Mucosa of descending colon (tissue), 3 donors: ENCODE measurements around the gene PLEKHA5. TPM values are rescaled to one million over a fixed set of nuclear protein-coding genes. Genes with fewer than 3 reads are reported as not detected.

Experiments
- ATAC-seq: fragments of 200-7000 bp; cut with Tn5 transposase; one replicate; pipeline ENCODE4 v1.9.1; 2020; ENCODE audit warnings: mild to moderate bottlenecking, moderate library complexity
- DNase-seq, 3 donors: peaks; one replicate each; pipeline ENCODE4 v3.0.0-alpha.2; 2020
- H3K36me3 ChIP-seq: fragments of 200-600 bp; one replicate; pipeline ENCODE4 v1.8.0; 2021; ENCODE audit warnings: low read depth, mild to moderate bottlenecking
- H3K4me1 ChIP-seq: fragments of 200-600 bp; one replicate; pipeline ENCODE4 v1.8.0; 2021; ENCODE audit warnings: low read depth, mild to moderate bottlenecking
- H3K4me3 ChIP-seq: fragments of 200-600 bp; one replicate; pipeline ENCODE4 v1.8.0; 2021; ENCODE audit warnings: mild to moderate bottlenecking
- H3K9me3 ChIP-seq: fragments of 200-600 bp; one replicate; pipeline ENCODE4 v1.8.0; 2021; ENCODE audit warnings: mild to moderate bottlenecking
- intact Hi-C, 2 donors: fragments of 100-400 bp; cut with DNase I in 1 of 2; cut with micrococcal nuclease in 1 of 2; formaldehyde crosslinking; loops; one replicate each; pipeline versions ENCODE4 v1.11.0 to v1.11.1; 2022; cut with DNase I, micrococcal nuclease
- total RNA-seq, 3 donors: library from RNA; stranded (reverse); fragmentation: NEBNext Ultra II Directional in 2 of 3; extraction: Animal tissue kit (Norgen Biotek cat#: 25700) in 2 of 3; gene quantifications; one replicate each; pipeline versions ENCODE4 v1.2.1 to v1.2.4, GENCODE V29; 2021 to 2023
- TF ChIP-seq, protein P1 (sequence below): fragments of 200-600 bp; IDR thresholded peaks from one replicate; pipeline ENCODE4 v1.8.0; 2022; ENCODE audit warnings: antibody characterized with exemption, mild to moderate bottlenecking
- donor health status: DM: no; HTN: no; CAD: no; lungs with moderate emphysema.
- donor health status: DM: no; HTN: no; CAD: no.
- donor health status: DM: no; HTN: yes; CAD: no.

Gene PLEKHA5
- total RNA-seq, 3 donors from 2014 or later, result 29.6 to 47.9 (median 36.5) TPM

- ATAC-seq (no peak), DNase-seq (no peak)
- intact Hi-C loops, result no loop called here
- Histone ChIP-seq H3K36me3 (no peaks in the 10 kb centered on the region), H3K4me1 (no peaks in the 10 kb centered on the region), H3K4me3 (no peak overlapping the region), H3K9me3 (no peaks in the 10 kb centered on the region)
- TF ChIP-seq, protein P1, sequence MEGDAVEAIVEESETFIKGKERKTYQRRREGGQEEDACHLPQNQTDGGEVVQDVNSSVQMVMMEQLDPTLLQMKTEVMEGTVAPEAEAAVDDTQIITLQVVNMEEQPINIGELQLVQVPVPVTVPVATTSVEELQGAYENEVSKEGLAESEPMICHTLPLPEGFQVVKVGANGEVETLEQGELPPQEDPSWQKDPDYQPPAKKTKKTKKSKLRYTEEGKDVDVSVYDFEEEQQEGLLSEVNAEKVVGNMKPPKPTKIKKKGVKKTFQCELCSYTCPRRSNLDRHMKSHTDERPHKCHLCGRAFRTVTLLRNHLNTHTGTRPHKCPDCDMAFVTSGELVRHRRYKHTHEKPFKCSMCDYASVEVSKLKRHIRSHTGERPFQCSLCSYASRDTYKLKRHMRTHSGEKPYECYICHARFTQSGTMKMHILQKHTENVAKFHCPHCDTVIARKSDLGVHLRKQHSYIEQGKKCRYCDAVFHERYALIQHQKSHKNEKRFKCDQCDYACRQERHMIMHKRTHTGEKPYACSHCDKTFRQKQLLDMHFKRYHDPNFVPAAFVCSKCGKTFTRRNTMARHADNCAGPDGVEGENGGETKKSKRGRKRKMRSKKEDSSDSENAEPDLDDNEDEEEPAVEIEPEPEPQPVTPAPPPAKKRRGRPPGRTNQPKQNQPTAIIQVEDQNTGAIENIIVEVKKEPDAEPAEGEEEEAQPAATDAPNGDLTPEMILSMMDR, result no peak
Observed at GRCh38 chr12:19298836-19299605, 169.5 kb downstream of the PLEKHA5 start.

GRCh38 chr12:19299765-19300164 is 170.2 kb downstream of the PLEKHA5 start:
- H3K4me1 ChIP-seq, result no peaks in the 10 kb centered on the region
- TF ChIP-seq, protein P1, result no peak
- ATAC-seq (no peak), DNase-seq (no peak)
- intact Hi-C loops, result no loop called here
- H3K36me3 ChIP-seq, result no peaks in the 10 kb centered on the region
- no peaks in the 10 kb centered on the region for H3K9me3 ChIP-seq
- H3K4me3 ChIP-seq, result no peak overlapping the region

DNA sequence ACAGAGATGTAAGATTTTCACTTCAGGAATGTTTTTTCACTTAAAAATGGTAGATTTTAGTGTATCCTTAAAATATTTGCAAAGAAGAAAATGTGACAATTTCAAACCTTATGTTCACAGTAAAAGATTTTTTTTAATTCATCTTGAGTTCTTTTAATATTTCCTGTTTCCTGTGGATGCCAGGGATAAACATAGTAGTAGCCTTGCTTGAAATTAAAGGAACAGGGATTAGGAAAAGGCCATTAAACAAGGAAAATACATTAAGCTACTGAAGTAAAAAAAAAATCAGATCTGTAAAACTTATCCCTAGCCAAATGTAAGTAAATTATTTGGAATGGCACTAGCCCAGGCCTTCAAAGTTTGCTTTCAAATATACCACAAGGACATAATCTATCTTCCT is 171.7 kb downstream of the PLEKHA5 start:
- ATAC-seq (no peak), DNase-seq (no peak)
- intact Hi-C loops, result no loop called here
- H3K4me1 ChIP-seq, result no peaks in the 10 kb centered on the region
- no peaks in the 10 kb centered on the region for H3K9me3 ChIP-seq
- TF ChIP-seq, protein P1, result no peak
- no peak overlapping the region for H3K4me3 ChIP-seq
- H3K36me3 ChIP-seq, result no peaks in the 10 kb centered on the region

- DNase-seq, result no peak
- TF ChIP-seq, protein P1, result no peak
- Histone ChIP-seq H3K4me1 (no peaks in the 10 kb centered on the region), H3K4me3 (no peak overlapping the region), H3K9me3 (no peaks in the 10 kb centered on the region), H3K36me3 (no peaks in the 10 kb centered on the region)
- no peak for ATAC-seq
- intact Hi-C loops, result no loop called here
Observed at GRCh38 chr12:19301688-19302087, 172.2 kb downstream of the PLEKHA5 start.

GRCh38 chr12:19302100-19302640 is 172.6 kb downstream of the PLEKHA5 start:
- Histone ChIP-seq H3K9me3 (no peaks in the 10 kb centered on the region), H3K4me1 (no peaks in the 10 kb centered on the region), H3K4me3 (no peak overlapping the region), H3K36me3 (no peaks in the 10 kb centered on the region)
- TF ChIP-seq, protein P1, result no peak
- no peak for DNase-seq
- intact Hi-C loops, result no loop called here
- no peak for ATAC-seq
